GM12872 (cell line): ENCODE data around the gene ACOT7.

ENCODE experiments used
- CTCF ChIP-seq: IDR thresholded peaks from 3 replicates; pipeline ENCODE4 v1.5.1; 2011; ENCODE audit warnings: low read depth, mild to moderate bottlenecking, low read length, moderate library complexity; ENCODE audit not compliant: insufficient read depth

The ACOT7 gene

GRCh38 chr1:6259491-6260362, 133.8 kb downstream of the ACOT7 start:
- no peak for TF ChIP-seq CTCF

- TF ChIP-seq CTCF: no peak
These were observed 134.9 kb downstream of the ACOT7 start for GRCh38 chr1:6258675-6259074.

GRCh38 chr1:6257541-6258069, 136.0 kb downstream of the ACOT7 start:
- TF ChIP-seq CTCF: no peak

GRCh38 chr1:6256645-6257044, 136.9 kb downstream of the ACOT7 start:
- no peak for TF ChIP-seq CTCF

GRCh38 chr1:6254691-6255090, 138.9 kb downstream of the ACOT7 start:
- no peak for TF ChIP-seq CTCF

- TF ChIP-seq CTCF: no peak
These were observed 140.2 kb downstream of the ACOT7 start for GRCh38 chr1:6253380-6253779.

- TF ChIP-seq CTCF: no peak
These were observed 141.2 kb downstream of the ACOT7 start for GRCh38 chr1:6252374-6252710.
